KOPT-K1 (cell line): ENCODE data around the gene GDAP1L1.
"Not testable (repeated sequence)": the region's sequence is repeated elsewhere in the genome, so short reads cannot be mapped to it uniquely, and the experiment has no call there.

ENCODE experiments used
- H3K27ac ChIP-seq: fragments of 200-600 bp; sonication (generic); 2 replicates; pipeline ENCODE4 v1.5.1; 2016; ENCODE audit warnings: antibody characterized with exemption, mild to moderate bottlenecking, low read depth, low read length; ENCODE audit not compliant: poor library complexity, severe bottlenecking
- H3K36me3 ChIP-seq: fragments of 200-600 bp; sonication (generic); 2 replicates; pipeline ENCODE4 v1.5.1; 2017; ENCODE audit warnings: antibody characterized with exemption, mild to moderate bottlenecking, low read length, moderate library complexity; ENCODE audit not compliant: insufficient read depth
- H3K9me3 ChIP-seq: fragments of 200-600 bp; sonication (generic); 2 replicates; pipeline ENCODE4 v1.5.1; 2017; ENCODE audit warnings: antibody characterized with exemption, low read length, mild to moderate bottlenecking; ENCODE audit not compliant: insufficient read depth, poor library complexity, severe bottlenecking

GDAP1L1 gene

GRCh38 chr20:44231713-44232468, 15.2 kb upstream of the GDAP1L1 start:
- no peaks in the 10 kb centered on the region for H3K9me3 ChIP-seq
- H3K27ac ChIP-seq, result no peak overlapping the region
- no peaks in the 10 kb centered on the region for H3K36me3 ChIP-seq

DNA sequence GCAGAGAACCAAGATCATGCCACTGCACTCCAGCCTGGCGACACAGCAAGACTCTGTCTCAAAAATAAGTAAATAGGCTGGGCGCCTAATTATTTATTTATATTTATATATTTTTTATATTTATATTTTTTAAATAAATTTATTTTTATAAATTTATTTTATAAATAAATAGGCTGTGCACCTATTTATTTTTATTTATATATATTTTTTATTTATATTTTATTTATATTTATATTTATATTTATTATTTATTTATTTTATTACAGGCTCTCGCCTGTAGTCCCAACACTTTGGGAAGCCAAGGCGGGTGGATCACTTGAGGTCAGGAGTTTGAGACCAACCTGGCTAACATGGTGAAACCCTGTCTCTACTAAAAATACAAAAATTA, 14.6 kb upstream of the GDAP1L1 start:
- H3K27ac ChIP-seq, H3K36me3 ChIP-seq, H3K9me3 ChIP-seq: not testable (repeated sequence)

- H3K36me3 ChIP-seq, result no peaks in the 10 kb centered on the region
- no peaks in the 10 kb centered on the region for H3K9me3 ChIP-seq
- no peak overlapping the region for H3K27ac ChIP-seq
These were observed 13.6 kb upstream of the GDAP1L1 start for GRCh38 chr20:44233436-44234016.

DNA sequence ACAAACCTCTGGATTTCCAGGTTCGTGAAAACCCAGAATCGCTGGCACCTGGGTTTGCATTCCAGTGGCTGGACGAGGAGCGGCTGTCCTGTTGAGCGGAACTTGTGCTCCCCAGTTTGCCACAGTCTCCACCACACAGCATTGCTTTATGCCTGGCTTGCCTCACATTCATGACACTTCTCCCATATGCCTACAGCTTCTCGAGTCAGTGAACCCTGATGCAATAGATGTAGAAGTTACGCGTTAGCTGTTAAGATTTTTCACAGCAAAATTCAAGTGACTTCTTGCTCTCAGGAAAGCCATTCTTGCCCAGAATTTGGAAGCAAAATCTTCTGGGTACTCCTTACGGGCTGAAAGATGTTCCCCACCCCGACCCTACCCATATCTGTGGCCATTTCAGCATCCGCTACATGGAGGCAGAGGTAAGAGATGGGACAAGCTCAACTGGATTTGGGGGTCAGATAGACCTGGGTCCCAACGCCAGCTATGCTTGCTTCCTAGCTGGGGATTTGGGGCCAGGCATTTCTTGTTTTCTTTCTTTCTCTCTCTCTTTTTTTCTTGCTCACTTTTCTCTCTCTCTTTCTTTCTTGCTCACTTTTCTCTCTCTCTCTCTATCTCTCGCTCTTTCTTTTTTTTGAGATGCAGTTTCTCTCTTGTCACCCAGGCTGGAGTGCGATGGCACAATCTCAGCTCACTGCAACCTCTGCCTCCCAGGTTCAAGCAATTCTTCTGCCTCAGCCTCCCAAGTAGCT, 12.4 kb upstream of the GDAP1L1 start:
- no peaks in the 10 kb centered on the region for H3K9me3 ChIP-seq
- no peaks in the 10 kb centered on the region for H3K36me3 ChIP-seq
- H3K27ac ChIP-seq, result no peak overlapping the region

- Histone ChIP-seq H3K27ac (no peak overlapping the region), H3K9me3 (no peaks in the 10 kb centered on the region), H3K36me3 (no peaks in the 10 kb centered on the region)
These were observed 11.4 kb upstream of the GDAP1L1 start for GRCh38 chr20:44235702-44236101.

DNA sequence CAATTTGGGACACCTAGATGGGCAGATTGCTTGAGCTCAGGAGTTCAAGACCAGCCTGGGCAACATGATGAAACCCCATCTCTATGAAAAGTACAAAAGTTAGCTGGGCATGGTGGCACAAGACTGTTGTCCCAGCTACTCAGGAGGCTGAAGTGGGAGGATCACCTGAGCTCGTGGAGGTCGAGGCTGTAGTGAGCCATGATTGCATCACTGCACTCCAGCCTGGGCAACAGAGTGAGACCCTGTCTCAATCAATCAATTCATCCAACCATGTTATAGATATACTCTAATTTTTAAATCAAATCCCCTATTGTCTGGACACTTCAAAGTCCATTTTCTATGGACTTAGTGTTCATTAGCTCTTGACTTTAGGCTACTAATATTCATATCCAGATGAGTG, 10.3 kb upstream of the GDAP1L1 start:
- H3K9me3 ChIP-seq, H3K36me3 ChIP-seq, H3K27ac ChIP-seq: not testable (repeated sequence)

- peaks cover 8% of the 10 kb centered on the region for H3K9me3 ChIP-seq
- H3K36me3 ChIP-seq, result no peaks in the 10 kb centered on the region
- H3K27ac ChIP-seq, result no peak overlapping the region
These were observed 5.3 kb upstream of the GDAP1L1 start for GRCh38 chr20:44241796-44242195.

DNA sequence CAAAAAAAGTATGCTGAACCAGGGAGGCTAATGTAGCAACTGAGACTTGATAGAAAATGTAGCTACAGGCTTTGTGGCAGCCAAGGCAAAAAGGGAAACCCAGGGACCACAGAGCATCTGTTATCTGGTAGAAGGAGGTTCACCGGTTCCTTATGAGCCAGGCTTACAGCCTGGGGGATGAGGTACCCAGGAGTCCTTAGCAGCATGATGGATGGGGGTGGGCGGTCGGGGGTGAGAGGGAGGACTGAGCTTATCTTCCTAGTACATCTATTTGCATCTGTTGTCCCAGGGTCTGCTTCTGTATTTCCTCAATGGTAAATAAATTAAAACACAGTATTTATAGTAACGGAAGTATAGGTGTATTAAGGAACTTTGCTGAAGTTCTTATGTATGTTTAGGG, 1.1 kb upstream of the GDAP1L1 start:
- H3K27ac ChIP-seq, result no peak overlapping the region
- H3K9me3 ChIP-seq, result peaks cover 8% of the 10 kb centered on the region
- H3K36me3 ChIP-seq, result no peaks in the 10 kb centered on the region

DNA sequence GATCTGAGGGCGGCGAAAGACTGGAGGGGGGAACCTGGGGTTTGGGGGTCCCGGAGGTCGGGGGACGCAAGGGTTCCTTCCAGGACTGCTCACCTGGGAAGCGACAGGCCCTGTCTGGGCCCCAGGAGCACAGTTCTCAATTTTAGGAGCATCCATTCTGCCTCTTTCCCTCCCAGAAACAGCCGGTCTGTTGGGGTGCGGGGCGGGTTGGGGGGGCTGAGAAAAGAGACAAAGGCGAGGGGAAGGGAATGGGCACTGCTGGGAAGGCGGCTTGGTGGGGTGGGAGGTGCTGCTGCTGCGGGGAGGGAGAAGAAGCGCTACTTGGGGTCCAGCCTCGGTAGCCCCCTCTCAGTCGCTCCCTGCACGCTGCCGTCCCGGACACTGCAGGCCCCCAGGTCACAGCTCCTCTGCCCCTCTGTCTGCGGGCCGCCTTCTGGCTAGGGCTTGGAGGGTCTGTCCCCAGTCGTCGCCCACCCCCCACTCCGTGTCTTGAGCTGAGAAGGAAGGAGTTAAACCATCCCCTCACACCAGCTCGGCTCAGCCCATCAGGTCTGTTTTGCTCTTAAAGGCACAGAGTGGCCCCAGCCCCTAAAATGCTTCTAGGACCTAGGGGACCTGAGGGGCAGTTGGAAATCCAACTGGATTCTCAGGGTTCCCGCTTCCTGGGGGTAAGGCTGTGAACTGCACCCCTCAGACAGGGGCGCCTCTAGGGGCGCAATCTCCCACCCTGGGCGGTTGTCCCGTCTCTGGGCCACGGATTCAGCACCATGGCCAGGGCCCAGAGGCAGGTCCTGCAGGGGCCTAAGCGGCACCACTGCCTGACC, 690 bp downstream of the GDAP1L1 start:
- no peaks in the 10 kb centered on the region for H3K36me3 ChIP-seq
- H3K9me3 ChIP-seq, result no peaks in the 10 kb centered on the region
- no peak overlapping the region for H3K27ac ChIP-seq

DNA sequence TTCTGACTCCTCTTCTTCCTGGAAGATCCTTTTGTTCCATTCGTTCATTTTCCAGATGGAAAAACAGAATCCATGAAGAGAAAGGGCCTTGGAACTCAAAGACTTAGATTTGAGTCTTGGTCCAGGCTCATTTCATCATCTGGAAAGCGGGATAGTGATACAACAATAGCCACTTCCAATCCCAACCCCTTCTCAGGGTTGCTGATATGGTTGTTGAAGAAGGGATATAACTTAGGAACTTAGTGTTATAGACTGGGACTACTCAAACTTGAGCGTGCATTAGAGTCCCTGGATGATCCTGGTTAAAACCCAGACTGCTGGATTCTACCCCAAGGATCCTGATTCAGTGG, 1.3 kb downstream of the GDAP1L1 start:
- Histone ChIP-seq H3K9me3 (no peaks in the 10 kb centered on the region), H3K36me3 (no peaks in the 10 kb centered on the region), H3K27ac (no peak overlapping the region)

DNA sequence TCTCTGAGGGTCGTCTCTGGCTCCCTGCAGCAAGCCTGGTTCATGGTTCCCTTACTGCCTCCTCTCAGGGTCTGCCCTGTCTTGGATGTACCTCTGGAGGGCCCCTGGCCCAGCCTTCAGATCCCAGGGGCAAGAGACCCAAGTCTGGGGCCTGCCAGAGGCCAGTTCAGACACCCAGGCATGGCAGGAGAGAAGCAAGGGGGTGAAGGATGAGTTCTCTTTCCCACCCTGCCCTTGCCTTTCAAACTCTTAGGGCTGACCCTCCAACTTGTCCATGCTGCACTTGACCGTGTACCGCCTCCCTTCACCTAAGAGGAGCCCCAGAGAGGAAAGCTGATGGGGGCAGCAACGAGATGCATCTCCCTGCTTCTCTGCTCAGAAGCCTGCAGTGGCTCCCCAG, 4.2 kb downstream of the GDAP1L1 start:
- H3K9me3 ChIP-seq, result no peaks in the 10 kb centered on the region
- H3K27ac ChIP-seq, result no peak overlapping the region
- no peaks in the 10 kb centered on the region for H3K36me3 ChIP-seq

DNA sequence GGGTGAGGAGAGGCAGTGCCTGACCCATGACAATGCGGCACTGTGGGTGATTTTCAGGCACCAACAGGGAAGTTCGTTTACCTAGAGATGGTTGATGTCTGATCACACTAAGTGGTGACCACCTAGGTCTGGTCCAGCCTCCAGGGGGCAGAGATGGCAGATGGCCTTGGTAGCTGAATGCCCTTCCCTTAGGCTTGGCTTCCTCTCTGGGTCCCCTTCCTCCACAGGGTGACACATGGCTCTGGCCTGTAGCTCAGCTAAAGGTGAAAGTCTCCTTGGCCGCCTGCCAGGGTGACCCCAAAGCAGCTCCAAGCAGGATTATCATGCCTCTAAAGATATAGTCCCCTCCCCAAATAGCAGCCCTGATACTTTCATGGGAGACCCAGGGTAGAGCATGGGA, 6.4 kb downstream of the GDAP1L1 start:
- H3K9me3 ChIP-seq, result no peaks in the 10 kb centered on the region
- no peaks in the 10 kb centered on the region for H3K36me3 ChIP-seq
- no peak overlapping the region for H3K27ac ChIP-seq

DNA sequence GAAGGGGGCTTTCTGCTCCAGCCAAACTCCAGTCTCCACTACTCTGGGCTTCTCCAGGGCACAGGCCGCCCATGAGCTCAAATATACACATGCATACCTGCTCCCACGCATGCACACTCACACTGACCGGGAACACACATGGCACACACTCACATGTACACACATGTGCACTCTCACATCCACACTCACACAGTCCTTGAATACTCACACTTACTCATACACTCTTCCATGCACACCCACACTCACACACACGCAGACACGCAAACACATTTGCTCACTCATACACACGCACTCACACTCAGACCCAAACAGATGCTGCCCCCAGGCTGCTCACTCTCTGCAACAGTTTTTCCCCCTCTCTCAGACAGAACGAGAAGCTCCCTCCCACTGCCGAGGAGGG, 7.0 kb downstream of the GDAP1L1 start:
- Histone ChIP-seq H3K9me3 (no peaks in the 10 kb centered on the region), H3K27ac (no peak overlapping the region), H3K36me3 (no peaks in the 10 kb centered on the region)

DNA sequence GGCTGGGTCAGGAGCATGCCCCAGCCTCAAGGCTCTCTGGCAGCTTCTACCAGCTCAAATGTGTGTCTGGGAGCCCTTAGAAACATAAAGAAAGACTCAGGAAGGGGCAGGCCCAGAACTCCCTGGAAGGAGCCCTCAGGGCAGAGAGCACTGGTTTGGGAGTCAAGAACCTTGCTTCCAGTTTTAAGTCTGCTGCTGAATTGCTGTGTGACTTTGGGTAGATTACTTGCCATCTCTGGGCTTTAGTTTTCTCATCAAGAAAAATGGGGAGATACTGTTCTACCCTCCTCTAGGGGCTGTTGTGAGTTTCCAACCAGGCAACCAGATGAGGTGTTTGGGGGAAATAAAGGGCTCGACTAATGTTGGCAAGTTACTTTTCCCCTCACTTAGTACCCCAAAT, 8.8 kb downstream of the GDAP1L1 start:
- H3K9me3 ChIP-seq, result no peaks in the 10 kb centered on the region
- H3K27ac ChIP-seq, result no peak overlapping the region
- no peaks in the 10 kb centered on the region for H3K36me3 ChIP-seq

- Histone ChIP-seq H3K27ac (no peak overlapping the region), H3K9me3 (no peaks in the 10 kb centered on the region), H3K36me3 (no peaks in the 10 kb centered on the region)
These were observed 9.9 kb downstream of the GDAP1L1 start for GRCh38 chr20:44256961-44257360.
